Measurements from ENCODE around the gene PIP5K1B. TPM values are rescaled to one million over a fixed set of nuclear protein-coding genes. Genes with fewer than 3 reads are reported as not detected.

The PIP5K1B gene
- total RNA-seq, 1 experiment from 2014 or later, result 0.16 TPM

DNA sequence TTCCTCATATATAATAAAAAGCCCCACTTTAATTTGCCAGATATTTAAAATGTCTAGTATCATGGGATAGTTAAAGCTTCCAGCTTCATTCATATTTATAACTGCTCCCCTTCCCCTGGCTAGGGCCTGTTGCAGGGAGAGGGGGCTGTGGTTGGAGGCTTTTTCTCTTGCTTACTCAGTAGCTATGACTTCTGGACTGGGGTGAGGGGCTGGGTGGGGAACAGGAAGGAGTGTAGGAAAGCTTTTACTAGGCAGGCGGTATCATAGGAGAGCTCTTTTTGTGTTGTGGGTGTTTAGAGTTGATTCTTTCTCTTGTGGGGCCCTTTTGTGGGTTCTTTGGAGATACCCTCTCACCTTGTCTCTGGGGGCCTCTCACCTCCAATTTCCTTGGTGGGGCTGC lies 39.4 kb downstream of the PIP5K1B start:
- ChIA-PET POLR2A (no interaction called here), CTCF (interaction anchor here (0.8 kb wide), 1 partner anchor 15 kb away, joined by 4 read pairs; no protein-coding TSS in a partner anchor)
- Mint-ChIP-seq H3K9me3 (ENCODE audit: unreplicated experiment) (no peaks in the 10 kb centered on the region), H3K4me1 (ENCODE audit: insufficient read depth, unreplicated experiment) (no peaks in the 10 kb centered on the region), H3K36me3 (ENCODE audit: insufficient read depth, unreplicated experiment) (no peaks in the 10 kb centered on the region), H3K27me3 (ENCODE audit: insufficient read depth, unreplicated experiment) (peaks cover 37% of the 10 kb centered on the region), H3K4me3 (ENCODE audit: unreplicated experiment) (no peak overlapping the region), H3K27ac (ENCODE audit: low read depth, unreplicated experiment) (no peak overlapping the region)
- no peak for DNase-seq (ENCODE audit: unreplicated experiment)
- BruUV-seq (replicated peaks), result no TSS peak
- intact Hi-C loops (cut with micrococcal nuclease), result no loop called here
- no peak for TF ChIP-seq CTCF (IDR thresholded peaks at IDR 0.05; ENCODE audit: unreplicated experiment)

GRCh38 chr9:68746525-68746924 lies 41.5 kb downstream of the PIP5K1B start:
- Mint-ChIP-seq H3K36me3 (ENCODE audit: insufficient read depth, unreplicated experiment) (no peaks in the 10 kb centered on the region), H3K27me3 (ENCODE audit: insufficient read depth, unreplicated experiment) (peaks cover 37% of the 10 kb centered on the region), H3K4me1 (ENCODE audit: insufficient read depth, unreplicated experiment) (no peaks in the 10 kb centered on the region), H3K4me3 (ENCODE audit: unreplicated experiment) (no peak overlapping the region), H3K27ac (ENCODE audit: low read depth, unreplicated experiment) (no peak overlapping the region), H3K9me3 (ENCODE audit: unreplicated experiment) (no peaks in the 10 kb centered on the region)
- no peak for DNase-seq (ENCODE audit: unreplicated experiment)
- BruUV-seq (replicated peaks), result no TSS peak
- intact Hi-C loops (cut with micrococcal nuclease), result no loop called here
- ChIA-PET POLR2A (no interaction called here), CTCF (interaction anchor here (0.6 kb wide), 1 partner anchor 33 kb away, joined by 3 read pairs; a partner anchor contains a TSS)
- no peak for TF ChIP-seq CTCF (IDR thresholded peaks at IDR 0.05; ENCODE audit: unreplicated experiment)

DNA sequence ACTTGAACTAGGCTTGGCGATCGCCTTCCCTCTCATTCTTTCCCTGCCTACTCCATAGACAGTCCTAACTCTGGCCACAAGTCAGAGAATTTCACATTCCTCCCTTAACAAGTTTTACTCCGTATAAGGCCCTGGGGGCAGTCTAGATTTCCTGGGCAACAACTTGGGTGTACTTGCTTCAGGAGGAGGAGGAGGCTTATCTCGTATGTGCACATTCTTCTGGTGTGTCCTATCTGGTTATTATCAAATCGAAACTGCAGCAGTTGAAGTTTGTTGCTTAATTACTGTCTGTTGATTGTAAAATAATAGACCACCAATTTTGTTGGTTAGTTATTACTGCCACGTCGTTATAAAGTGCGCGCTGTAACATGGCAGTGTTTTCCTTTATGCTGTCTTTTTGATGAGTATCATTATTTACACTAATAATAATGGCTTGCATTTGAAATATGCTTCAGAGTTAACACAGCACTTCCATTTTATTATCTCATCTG lies 42.0 kb downstream of the PIP5K1B start:
- no peak for DNase-seq (ENCODE audit: unreplicated experiment)
- ChIA-PET POLR2A (no interaction called here), CTCF (no interaction called here)
- H3K4me1 Mint-ChIP-seq (ENCODE audit: insufficient read depth, unreplicated experiment), result no peaks in the 10 kb centered on the region
- no peak for TF ChIP-seq CTCF (IDR thresholded peaks at IDR 0.05; ENCODE audit: unreplicated experiment)
- H3K4me3 Mint-ChIP-seq (ENCODE audit: unreplicated experiment), result no peak overlapping the region
- no peaks in the 10 kb centered on the region for H3K9me3 Mint-ChIP-seq (ENCODE audit: unreplicated experiment)
- no peaks in the 10 kb centered on the region for H3K36me3 Mint-ChIP-seq (ENCODE audit: insufficient read depth, unreplicated experiment)
- no peak overlapping the region for H3K27ac Mint-ChIP-seq (ENCODE audit: low read depth, unreplicated experiment)
- BruUV-seq (replicated peaks), result no TSS peak
- intact Hi-C loops (cut with micrococcal nuclease), result no loop called here
- peaks cover 43% of the 10 kb centered on the region for H3K27me3 Mint-ChIP-seq (ENCODE audit: insufficient read depth, unreplicated experiment)

DNA sequence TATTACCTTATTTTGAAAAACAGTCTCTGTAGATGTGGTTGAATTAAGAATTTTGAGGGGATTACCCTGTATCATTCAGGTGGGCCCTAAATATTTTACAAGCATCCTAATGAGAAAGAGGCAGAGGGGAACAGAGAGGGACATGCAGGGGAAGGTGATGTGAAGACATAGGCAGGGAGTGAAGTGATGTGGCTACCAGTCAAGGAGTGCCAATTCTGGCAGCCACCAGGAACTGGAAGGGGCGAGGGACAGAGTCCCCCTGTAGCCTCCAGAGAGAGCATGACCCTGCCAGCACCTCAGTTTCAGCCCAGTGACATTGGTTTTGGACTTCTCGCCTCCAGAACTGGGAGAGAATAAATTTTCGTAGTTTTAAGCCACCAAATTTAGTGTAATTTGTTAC lies 44.1 kb downstream of the PIP5K1B start:
- Mint-ChIP-seq H3K27me3 (ENCODE audit: insufficient read depth, unreplicated experiment) (peaks cover 54% of the 10 kb centered on the region), H3K9me3 (ENCODE audit: unreplicated experiment) (no peaks in the 10 kb centered on the region), H3K36me3 (ENCODE audit: insufficient read depth, unreplicated experiment) (no peaks in the 10 kb centered on the region), H3K4me3 (ENCODE audit: unreplicated experiment) (no peak overlapping the region), H3K27ac (ENCODE audit: low read depth, unreplicated experiment) (no peak overlapping the region), H3K4me1 (ENCODE audit: insufficient read depth, unreplicated experiment) (no peaks in the 10 kb centered on the region)
- BruUV-seq (replicated peaks), result no TSS peak
- POLR2A ChIA-PET, result no interaction called here
- CTCF ChIA-PET, result no interaction called here
- intact Hi-C loops (cut with micrococcal nuclease), result no loop called here
- TF ChIP-seq CTCF (IDR thresholded peaks at IDR 0.05; ENCODE audit: unreplicated experiment), result no peak
- DNase-seq (ENCODE audit: unreplicated experiment), result no peak

Data from MCF 10A (cell line).